Thyroid gland (tissue), 4 donors: ENCODE data around the gene FAM53B.

Experiments
- POLR2A ChIP-seq, 2 donors: fragments of 450-650 bp; IDR thresholded peaks; one replicate each; pipeline ENCODE4 v1.6.1; 2017; ENCODE audit warnings: antibody characterized with exemption in 2 of 2, mild to moderate bottlenecking in 2 of 2, moderate library complexity in 1 of 2
- TF ChIP-seq, protein P1 (sequence below), 6 experiments: fragments of 200-600 bp in 3 of 6; fragments of 450-650 bp in 3 of 6; sonication (generic) in 3 of 6; IDR thresholded peaks; one replicate each; pipeline ENCODE4 v1.5.1; 2016 to 2019; ENCODE audit warnings: antibody characterized with exemption in 6 of 6, mild to moderate bottlenecking in 2 of 6, inconsistent platforms in 1 of 6, moderate library complexity in 1 of 6

GRCh38 chr10:124576526-124577420, 167.4 kb downstream of the FAM53B start:
- TF ChIP-seq, protein P1, sequence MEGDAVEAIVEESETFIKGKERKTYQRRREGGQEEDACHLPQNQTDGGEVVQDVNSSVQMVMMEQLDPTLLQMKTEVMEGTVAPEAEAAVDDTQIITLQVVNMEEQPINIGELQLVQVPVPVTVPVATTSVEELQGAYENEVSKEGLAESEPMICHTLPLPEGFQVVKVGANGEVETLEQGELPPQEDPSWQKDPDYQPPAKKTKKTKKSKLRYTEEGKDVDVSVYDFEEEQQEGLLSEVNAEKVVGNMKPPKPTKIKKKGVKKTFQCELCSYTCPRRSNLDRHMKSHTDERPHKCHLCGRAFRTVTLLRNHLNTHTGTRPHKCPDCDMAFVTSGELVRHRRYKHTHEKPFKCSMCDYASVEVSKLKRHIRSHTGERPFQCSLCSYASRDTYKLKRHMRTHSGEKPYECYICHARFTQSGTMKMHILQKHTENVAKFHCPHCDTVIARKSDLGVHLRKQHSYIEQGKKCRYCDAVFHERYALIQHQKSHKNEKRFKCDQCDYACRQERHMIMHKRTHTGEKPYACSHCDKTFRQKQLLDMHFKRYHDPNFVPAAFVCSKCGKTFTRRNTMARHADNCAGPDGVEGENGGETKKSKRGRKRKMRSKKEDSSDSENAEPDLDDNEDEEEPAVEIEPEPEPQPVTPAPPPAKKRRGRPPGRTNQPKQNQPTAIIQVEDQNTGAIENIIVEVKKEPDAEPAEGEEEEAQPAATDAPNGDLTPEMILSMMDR (IDR thresholded peaks at IDR 0.05), result no peak
- no peak for TF ChIP-seq POLR2A (IDR thresholded peaks at IDR 0.05)
